Neural cell (in vitro differentiated cells): Measurements from ENCODE around the gene HSBP1L1.

Experiments used
- EP300 ChIP-seq: fragments of 450-650 bp; conservative IDR thresholded peaks from 2 replicates; pipeline ENCODE4 v1.6.1; 2014; ENCODE audit warnings: antibody characterized with exemption, mild to moderate bottlenecking, moderate library complexity; ENCODE audit not compliant: poor library complexity, severe bottlenecking
- EZH2 ChIP-seq: fragments of 200-600, 300-800 bp; shearing (Covaris generic), sonication (generic); IDR thresholded peaks from 2 replicates; pipeline ENCODE4 v1.6.1; 2014; ENCODE audit warnings: antibody characterized with exemption, low read length, borderline replicate concordance, mild to moderate bottlenecking; ENCODE audit not compliant: insufficient read depth, poor library complexity, severe bottlenecking
- POLR2AphosphoS5 ChIP-seq: IDR thresholded peaks from 2 replicates; pipeline ENCODE4 v1.6.1; 2012
- SMC3 ChIP-seq: fragments of 450-650 bp; conservative IDR thresholded peaks from 2 replicates; pipeline ENCODE4 v1.6.1; 2014; ENCODE audit warnings: antibody characterized with exemption, mild to moderate bottlenecking, moderate library complexity; ENCODE audit not compliant: poor library complexity
- TF ChIP-seq, protein P1 (sequence below): fragments of 450-650 bp; IDR thresholded peaks from 2 replicates; pipeline ENCODE4 v1.5.1; 2014; ENCODE audit warnings: antibody characterized with exemption, mild to moderate bottlenecking, moderate library complexity; ENCODE audit not compliant: poor library complexity, severe bottlenecking
- TF ChIP-seq, protein P2 (sequence below): IDR thresholded peaks from 2 replicates; pipeline ENCODE4 v1.6.1; 2012; ENCODE audit warnings: borderline replicate concordance

DNA sequence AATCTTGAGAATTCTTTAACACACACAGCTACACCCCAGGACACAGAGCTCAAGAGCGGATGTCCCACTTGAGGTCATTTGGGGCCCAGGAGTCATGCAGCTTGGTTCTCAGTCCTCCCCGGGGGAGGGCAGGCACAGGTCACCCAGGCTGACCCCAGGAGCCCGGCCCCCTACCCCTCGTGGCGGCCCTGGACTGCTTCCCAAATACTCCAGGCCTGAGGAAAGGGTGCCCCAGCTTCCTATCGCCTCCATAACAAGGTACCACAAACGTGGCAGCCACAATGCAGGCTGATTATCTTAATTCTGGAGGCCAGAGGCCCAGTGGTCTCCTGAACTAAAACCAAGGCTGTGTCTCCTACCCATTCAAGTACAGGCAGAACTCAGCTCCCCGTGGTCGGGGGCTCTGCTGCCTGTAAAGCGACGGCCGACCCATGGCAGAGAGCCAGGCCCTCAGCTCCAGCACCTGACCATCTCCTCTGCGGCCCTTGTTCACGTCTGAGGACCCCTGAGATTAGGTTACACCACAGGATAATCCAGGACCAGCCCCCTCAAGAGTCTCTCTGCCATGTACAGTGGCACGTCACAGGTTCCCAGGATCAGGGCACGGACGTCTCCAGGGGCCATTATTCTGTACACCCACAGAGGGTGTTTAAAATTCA, 23.5 kb upstream of the HSBP1L1 start:
- TF ChIP-seq, protein P1, sequence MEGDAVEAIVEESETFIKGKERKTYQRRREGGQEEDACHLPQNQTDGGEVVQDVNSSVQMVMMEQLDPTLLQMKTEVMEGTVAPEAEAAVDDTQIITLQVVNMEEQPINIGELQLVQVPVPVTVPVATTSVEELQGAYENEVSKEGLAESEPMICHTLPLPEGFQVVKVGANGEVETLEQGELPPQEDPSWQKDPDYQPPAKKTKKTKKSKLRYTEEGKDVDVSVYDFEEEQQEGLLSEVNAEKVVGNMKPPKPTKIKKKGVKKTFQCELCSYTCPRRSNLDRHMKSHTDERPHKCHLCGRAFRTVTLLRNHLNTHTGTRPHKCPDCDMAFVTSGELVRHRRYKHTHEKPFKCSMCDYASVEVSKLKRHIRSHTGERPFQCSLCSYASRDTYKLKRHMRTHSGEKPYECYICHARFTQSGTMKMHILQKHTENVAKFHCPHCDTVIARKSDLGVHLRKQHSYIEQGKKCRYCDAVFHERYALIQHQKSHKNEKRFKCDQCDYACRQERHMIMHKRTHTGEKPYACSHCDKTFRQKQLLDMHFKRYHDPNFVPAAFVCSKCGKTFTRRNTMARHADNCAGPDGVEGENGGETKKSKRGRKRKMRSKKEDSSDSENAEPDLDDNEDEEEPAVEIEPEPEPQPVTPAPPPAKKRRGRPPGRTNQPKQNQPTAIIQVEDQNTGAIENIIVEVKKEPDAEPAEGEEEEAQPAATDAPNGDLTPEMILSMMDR: no peak
- TF ChIP-seq, protein P2, sequence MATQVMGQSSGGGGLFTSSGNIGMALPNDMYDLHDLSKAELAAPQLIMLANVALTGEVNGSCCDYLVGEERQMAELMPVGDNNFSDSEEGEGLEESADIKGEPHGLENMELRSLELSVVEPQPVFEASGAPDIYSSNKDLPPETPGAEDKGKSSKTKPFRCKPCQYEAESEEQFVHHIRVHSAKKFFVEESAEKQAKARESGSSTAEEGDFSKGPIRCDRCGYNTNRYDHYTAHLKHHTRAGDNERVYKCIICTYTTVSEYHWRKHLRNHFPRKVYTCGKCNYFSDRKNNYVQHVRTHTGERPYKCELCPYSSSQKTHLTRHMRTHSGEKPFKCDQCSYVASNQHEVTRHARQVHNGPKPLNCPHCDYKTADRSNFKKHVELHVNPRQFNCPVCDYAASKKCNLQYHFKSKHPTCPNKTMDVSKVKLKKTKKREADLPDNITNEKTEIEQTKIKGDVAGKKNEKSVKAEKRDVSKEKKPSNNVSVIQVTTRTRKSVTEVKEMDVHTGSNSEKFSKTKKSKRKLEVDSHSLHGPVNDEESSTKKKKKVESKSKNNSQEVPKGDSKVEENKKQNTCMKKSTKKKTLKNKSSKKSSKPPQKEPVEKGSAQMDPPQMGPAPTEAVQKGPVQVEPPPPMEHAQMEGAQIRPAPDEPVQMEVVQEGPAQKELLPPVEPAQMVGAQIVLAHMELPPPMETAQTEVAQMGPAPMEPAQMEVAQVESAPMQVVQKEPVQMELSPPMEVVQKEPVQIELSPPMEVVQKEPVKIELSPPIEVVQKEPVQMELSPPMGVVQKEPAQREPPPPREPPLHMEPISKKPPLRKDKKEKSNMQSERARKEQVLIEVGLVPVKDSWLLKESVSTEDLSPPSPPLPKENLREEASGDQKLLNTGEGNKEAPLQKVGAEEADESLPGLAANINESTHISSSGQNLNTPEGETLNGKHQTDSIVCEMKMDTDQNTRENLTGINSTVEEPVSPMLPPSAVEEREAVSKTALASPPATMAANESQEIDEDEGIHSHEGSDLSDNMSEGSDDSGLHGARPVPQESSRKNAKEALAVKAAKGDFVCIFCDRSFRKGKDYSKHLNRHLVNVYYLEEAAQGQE: no peak
- TF ChIP-seq POLR2AphosphoS5 (no peak), EZH2 (no peak), EP300 (no peak), SMC3 (no peak)
